Activated CD4-positive, CD25-positive, alpha-beta regulatory T cell treated with anti-CD3 and anti-CD28 coated beads, Interleukin-2, amount 50 U/mL, for 72 hours (primary cell): Measurements from ENCODE around the gene SACM1L.

Source experiments
- DNase-seq: peaks from one replicate; pipeline ENCODE4 v3.0.0; 2021

Gene SACM1L

GRCh38 chr3:45792516-45793172 lies 103.4 kb downstream of the SACM1L start:
- no peak for DNase-seq

GRCh38 chr3:45793482-45794176 lies 104.4 kb downstream of the SACM1L start:
- no peak for DNase-seq

GRCh38 chr3:45794177-45794560 lies 105.0 kb downstream of the SACM1L start:
- no peak for DNase-seq

- DNase-seq: no peak
Observed at GRCh38 chr3:45794660-45795059, 105.5 kb downstream of the SACM1L start.
